NT2/D1 (cell line): ENCODE measurements around the gene CWF19L2.

ENCODE experiments used
- SUZ12 ChIP-seq: IDR thresholded peaks from 2 replicates; pipeline ENCODE4 v1.6.1; 2011; ENCODE audit not compliant: insufficient read length, insufficient read depth; ENCODE audit errors: extremely low read depth
- YY1 ChIP-seq: IDR thresholded peaks from 2 replicates; pipeline ENCODE4 v1.6.1; 2011; ENCODE audit not compliant: insufficient read length, insufficient read depth
- ZNF274 ChIP-seq: IDR thresholded peaks from 2 replicates; pipeline ENCODE4 v1.6.1; 2011; ENCODE audit warnings: mild to moderate bottlenecking, low read depth, low read length

- TF ChIP-seq YY1 = no peak
- TF ChIP-seq ZNF274 = no peak
- no peak for TF ChIP-seq SUZ12
These were observed 16.2 kb upstream of the CWF19L2 start for GRCh38 chr11:107473792-107474191.
